GM19468 (cell line): ENCODE measurements around the gene HNRNPA0.
"Not testable (repeated sequence)": the region's sequence is repeated elsewhere in the genome, so short reads cannot be mapped to it uniquely, and the experiment has no call there.

Source experiments
- ATAC-seq: cut with Tn5 transposase; IDR thresholded peaks from one replicate; pipeline ENCODE4 v1.9.1; 2021; ENCODE audit warnings: mild to moderate bottlenecking, moderate library complexity, moderate number of reproducible peaks; ENCODE audit not compliant: unreplicated experiment; ENCODE audit errors: extremely low read depth

The HNRNPA0 gene

GRCh38 chr5:137754188-137754960 is at the start of gene HNRNPA0:
Gene HNRNPA0 (minus strand): TSS chr5:137754363. CDS start chr5:137754066, 297 bp downstream.
- peak; percentile 73 for ATAC-seq

DNA sequence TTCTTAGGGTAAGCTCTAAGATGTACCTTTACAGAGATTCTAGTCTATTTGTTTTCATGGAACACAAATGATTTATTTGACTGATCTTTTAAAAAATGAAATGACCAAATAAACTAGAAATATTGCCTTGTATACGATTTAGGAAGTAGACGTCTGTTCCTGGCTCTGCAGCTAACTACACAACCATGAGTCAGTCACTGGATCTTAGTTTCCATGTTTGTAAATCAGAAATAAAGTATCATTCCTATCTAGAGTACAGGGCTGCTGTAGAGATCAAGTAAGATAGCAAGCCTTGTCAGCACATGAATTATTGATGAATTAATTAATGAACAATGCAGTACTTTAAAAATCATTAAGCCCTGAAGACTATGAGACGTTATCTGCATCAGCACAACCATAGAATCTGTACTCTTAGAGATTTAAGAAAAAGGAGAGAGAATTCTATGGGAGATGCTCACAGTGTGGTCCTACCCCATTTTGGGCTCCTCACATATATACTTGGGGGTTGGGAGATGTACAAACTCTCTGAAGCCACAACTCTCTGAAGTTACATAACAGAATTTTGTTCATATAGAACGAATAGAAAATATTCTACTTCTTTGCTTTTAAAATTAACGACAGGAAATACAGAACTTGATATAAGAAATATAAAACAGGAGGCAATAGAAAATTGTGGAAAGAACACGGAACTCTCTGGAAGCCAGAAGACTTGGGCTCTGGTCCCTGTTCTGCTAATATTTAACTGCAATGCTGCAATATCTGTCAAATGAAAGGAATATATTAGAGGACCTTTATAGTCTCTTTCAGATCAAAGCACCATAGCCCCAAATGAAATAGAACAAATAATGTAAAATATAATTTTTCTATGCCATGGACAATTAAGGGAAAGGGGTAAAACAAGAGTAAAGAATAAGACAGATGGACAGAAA is 48.4 kb upstream of the HNRNPA0 start:
- no peak for ATAC-seq

GRCh38 chr5:137800700-137801411 is 46.7 kb upstream of the HNRNPA0 start:
- no peak for ATAC-seq

DNA sequence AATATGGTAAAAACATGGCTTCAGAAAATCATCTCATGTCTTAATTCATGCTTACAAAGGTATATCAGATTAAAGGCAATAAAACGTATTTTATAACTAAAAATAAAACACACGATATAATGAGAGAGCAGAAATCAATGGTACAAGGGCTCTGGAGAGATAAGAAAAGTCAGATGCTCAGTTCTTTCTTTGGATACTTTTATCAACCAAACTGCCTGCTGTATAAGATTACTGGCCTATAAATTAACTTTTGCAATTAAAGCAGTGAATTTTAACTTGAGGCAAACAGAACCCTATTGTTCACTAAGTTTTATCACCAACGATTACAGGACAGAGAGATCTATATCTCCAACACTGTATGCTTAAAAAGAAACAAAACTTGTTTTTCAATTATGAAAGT is 42.1 kb upstream of the HNRNPA0 start:
- ATAC-seq = no peak

- ATAC-seq = no peak
Measured at GRCh38 chr5:137794863-137795262, 40.7 kb upstream of the HNRNPA0 start.

GRCh38 chr5:137792303-137792702 is 38.1 kb upstream of the HNRNPA0 start:
- ATAC-seq = no peak

GRCh38 chr5:137791799-137792198 is 37.6 kb upstream of the HNRNPA0 start:
- ATAC-seq = no peak

- no peak for ATAC-seq
Measured at GRCh38 chr5:137791387-137791786, 37.2 kb upstream of the HNRNPA0 start.

- not testable (repeated sequence) for ATAC-seq
Measured at GRCh38 chr5:137788560-137788959, 34.4 kb upstream of the HNRNPA0 start.

GRCh38 chr5:137782984-137783536 is 28.9 kb upstream of the HNRNPA0 start:
- no peak for ATAC-seq

GRCh38 chr5:137782055-137782454 is 27.9 kb upstream of the HNRNPA0 start:
- ATAC-seq = no peak

DNA sequence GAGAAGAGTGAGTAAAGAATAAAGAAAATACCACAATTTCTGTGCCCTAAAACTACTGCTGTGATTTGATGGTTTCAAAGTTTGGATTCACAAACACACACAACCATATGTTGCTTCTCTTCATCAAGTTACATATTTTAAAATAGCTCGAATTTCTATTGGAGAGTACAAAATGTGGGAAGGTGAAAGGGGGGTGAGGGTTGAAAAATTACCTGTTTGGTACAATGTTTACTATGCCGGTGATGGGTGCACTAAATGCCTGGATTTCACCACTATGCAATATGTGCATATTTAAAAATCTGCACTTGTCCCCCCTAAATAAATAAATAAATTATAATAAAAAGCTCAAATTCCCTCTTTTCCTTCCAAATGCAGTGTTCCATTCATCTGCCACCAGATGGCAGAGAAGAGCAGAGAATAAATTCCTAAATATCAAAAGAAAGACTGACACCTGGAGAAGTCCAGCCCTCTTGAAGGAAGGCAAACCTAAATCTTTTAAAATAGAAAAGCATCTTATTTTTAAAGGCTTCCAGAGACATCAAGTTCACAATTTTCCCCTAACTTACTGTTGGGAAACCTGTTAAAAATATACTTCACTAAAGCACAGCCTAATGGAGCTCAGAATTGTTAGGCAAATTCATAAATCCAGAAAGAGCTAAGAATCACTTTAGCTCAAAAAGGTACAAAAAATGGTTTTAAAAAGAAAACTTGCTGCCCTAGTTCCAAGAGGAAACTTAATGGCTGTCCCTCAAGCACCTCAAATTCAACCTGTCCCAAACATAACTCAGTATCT is 24.8 kb upstream of the HNRNPA0 start:
- ATAC-seq = no peak

DNA sequence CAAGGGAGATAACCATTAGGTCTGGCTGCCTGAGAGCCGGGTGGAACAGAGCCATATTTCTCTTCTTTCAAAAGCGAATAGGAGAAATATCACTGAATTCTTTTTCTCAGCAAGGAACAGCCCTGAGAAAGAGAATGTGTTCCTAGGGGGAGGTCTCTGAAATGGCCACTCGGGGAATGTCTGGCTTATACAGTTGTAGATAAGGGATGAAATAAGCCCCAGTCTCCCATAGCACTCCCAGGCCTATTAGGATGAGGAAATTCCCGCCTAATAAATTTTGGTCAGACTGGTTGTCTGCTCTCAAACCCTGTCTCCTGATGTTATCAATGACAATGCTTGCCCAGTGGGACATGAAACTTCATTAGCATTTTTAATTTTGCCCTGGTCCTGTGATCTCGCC is 13.8 kb upstream of the HNRNPA0 start:
- not testable (repeated sequence) for ATAC-seq

DNA sequence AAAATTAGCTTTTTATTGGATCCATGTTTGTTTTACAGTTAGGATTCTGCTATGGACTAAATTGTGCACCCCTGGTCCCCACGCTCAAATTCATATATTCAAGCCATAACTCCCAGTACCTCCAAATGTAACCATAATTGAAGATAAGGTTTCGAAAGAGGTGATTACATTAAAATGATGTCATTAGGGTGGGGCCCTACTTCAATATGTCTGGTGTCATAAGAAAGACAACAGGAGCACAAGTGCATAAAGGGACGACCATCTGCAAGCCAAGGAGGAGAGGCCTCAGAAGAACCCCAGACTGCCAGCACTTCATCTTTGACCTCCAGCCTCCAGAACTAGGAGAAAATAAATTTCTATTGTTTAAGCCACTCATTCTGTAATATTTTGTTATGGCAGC is 7.4 kb upstream of the HNRNPA0 start:
- ATAC-seq = no peak

- no peak for ATAC-seq
Measured at GRCh38 chr5:137760719-137761516, 6.8 kb upstream of the HNRNPA0 start.

DNA sequence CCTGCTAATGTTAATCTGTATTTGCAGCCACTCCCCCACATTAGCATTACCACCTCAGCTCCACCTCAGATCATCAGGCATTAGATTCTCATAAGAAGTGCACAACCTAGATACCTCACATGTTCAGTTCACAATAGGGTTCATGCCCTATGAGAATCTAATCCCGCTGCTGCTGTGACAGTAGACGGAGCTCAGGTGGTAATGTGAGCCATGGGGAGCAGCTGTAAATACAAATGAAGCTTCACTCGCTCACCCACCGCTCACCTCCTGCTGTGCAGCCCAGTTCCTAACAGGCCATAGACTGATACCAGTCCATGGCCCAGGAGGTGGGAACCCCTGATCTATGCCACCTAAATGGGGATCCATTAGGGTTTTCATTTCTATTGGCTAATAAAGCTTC is 6.1 kb upstream of the HNRNPA0 start:
- ATAC-seq = no peak

DNA sequence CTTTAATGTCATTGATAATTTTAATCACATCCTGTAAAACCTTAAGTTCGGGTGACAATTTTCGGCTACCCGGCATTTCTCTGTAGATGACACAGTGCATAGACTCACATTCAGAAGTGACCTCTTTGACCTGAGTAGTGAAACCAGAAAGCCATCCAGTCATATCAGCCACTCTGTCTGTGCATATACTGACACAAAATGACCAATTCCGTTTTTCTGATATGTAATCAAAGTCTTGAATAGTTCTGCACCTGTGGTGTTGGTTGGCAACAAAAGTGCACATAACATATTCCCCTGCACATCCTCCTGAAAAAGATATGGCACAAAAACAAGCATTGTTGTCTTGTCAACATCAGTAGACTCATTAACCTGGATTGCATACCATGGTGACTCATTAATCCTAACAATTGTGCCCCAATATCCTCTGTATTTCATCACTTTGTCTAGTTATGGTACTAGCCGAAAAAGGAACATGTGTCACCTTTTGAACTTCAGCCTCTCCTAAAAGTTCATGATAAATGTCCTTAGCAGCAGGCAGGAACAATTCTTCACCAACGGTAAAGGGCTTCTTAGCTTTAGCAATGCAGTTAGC is 4.6 kb upstream of the HNRNPA0 start:
- no peak for ATAC-seq

- ATAC-seq = no peak
Measured at GRCh38 chr5:137758121-137758520, 4.0 kb upstream of the HNRNPA0 start.
